OCI-LY7 (cell line): ENCODE results near the gene OXSM. TPM values are rescaled to one million over a fixed set of nuclear protein-coding genes. Genes with fewer than 3 reads are reported as not detected.

Experiments
- BruUV-seq: library from RNA; stranded (reverse); fragments of 400-500 nt; replicated peaks from 2 replicates; lab custom pipeline; 2021; lab: Mats Ljungman, UMichigan
- CTCF ChIA-PET: fragments of 300-600 bp; sonication (Branson Sonifier 250); formaldehyde crosslinking; loops from one replicate; lab custom pipeline; 2022; ENCODE audit warnings: antibody characterized with exemption; ENCODE audit not compliant: unreplicated experiment; lab: Charles Lee
- POLR2A ChIA-PET: fragments of 300-600 bp; sonication (Branson Sonifier 250); formaldehyde crosslinking; loops from one replicate; lab custom pipeline; 2022; ENCODE audit warnings: antibody characterized with exemption; lab: Charles Lee
- DNase-seq: peaks from one replicate; pipeline ENCODE4 v3.0.0-alpha.2; 2015; ENCODE audit warnings: low spot score
- H2AFZ ChIP-seq: fragments of 200-600 bp; sonication (generic), shearing (Covaris generic); 2 replicates; pipeline ENCODE4 v1.6.1; 2014; ENCODE audit warnings: mild to moderate bottlenecking, antibody characterized with exemption, low read length, moderate library complexity
- H3K27ac ChIP-seq: fragments of 200-600 bp; sonication (generic); 2 replicates; pipeline ENCODE4 v1.5.1; 2014; ENCODE audit warnings: mixed run types, low read depth, mild to moderate bottlenecking, moderate library complexity, low read length, inconsistent platforms; ENCODE audit not compliant: poor library complexity, severe bottlenecking
- H3K36me3 ChIP-seq: fragments of 200-600 bp; sonication (generic); 2 replicates; pipeline ENCODE4 v1.6.1; 2014; ENCODE audit warnings: mild to moderate bottlenecking, antibody characterized with exemption, low read length, moderate library complexity, mixed read lengths; ENCODE audit not compliant: insufficient read depth
- H3K4me1 ChIP-seq: fragments of 200-600 bp; sonication (generic); 2 replicates; pipeline ENCODE4 v1.5.1; 2014; ENCODE audit warnings: mild to moderate bottlenecking, low read length; ENCODE audit not compliant: insufficient read depth, poor library complexity, severe bottlenecking
- H3K4me2 ChIP-seq: fragments of 200-600 bp; sonication (generic); 2 replicates; pipeline ENCODE4 v1.6.1; 2014; ENCODE audit warnings: mild to moderate bottlenecking, low read length
- H3K4me3 ChIP-seq: fragments of 200-600 bp; sonication (generic); 2 replicates; pipeline ENCODE4 v1.5.1; 2014; ENCODE audit warnings: mild to moderate bottlenecking, low read depth, low read length; ENCODE audit not compliant: poor library complexity, severe bottlenecking
- H3K79me2 ChIP-seq: fragments of 200-600 bp; sonication (generic); 2 replicates; pipeline ENCODE4 v1.6.1; 2016; ENCODE audit warnings: low read depth, mild to moderate bottlenecking, low read length, moderate library complexity, mixed read lengths; ENCODE audit not compliant: insufficient read depth
- H3K9me2 ChIP-seq: fragments of 200-600 bp; sonication (generic); 2 replicates; pipeline ENCODE4 v1.6.1; 2016; ENCODE audit warnings: mild to moderate bottlenecking, low read length, mixed read lengths; ENCODE audit not compliant: insufficient read depth
- H3K9me3 ChIP-seq: fragments of 200-600 bp; sonication (generic); 2 replicates; pipeline ENCODE4 v1.6.1; 2014; ENCODE audit warnings: mild to moderate bottlenecking, mixed run types, low read length, mixed read lengths
- H4K20me1 ChIP-seq: fragments of 200-600 bp; sonication (generic); 2 replicates; pipeline ENCODE4 v1.6.1; 2014; ENCODE audit warnings: mild to moderate bottlenecking, antibody characterized with exemption, low read length, moderate library complexity, mixed read lengths; ENCODE audit not compliant: insufficient read depth
- EZH2phosphoT487 ChIP-seq: fragments of 200-600 bp; sonication (generic); IDR thresholded peaks from 2 replicates; pipeline ENCODE4 v1.6.1; 2018; ENCODE audit warnings: low read depth, borderline replicate concordance, mild to moderate bottlenecking, mixed run types, antibody characterized with exemption, low read length, moderate library complexity, mixed read lengths
- intact Hi-C: fragments of 100-400 bp; cut with micrococcal nuclease; formaldehyde crosslinking; loops from one replicate; pipeline ENCODE4 v1.10.0; 2022; ENCODE audit not compliant: unreplicated experiment
- total RNA-seq, 2 experiments: library from RNA; depleted of rRNA in 1 of 2; stranded (reverse); fragments of >200 nt in 1 of 2; shearing (Covaris generic) in 1 of 2; gene quantifications; 2 replicates each; pipeline ENCODE4 v1.2.3, GENCODE V29; 2014 to 2022
- TF ChIP-seq, protein P1 (sequence below): fragments of 200-600 bp; sonication (generic); conservative IDR thresholded peaks from 2 replicates; pipeline ENCODE4 v1.5.1; 2014; ENCODE audit warnings: mild to moderate bottlenecking, antibody characterized with exemption, low read length, moderate library complexity, mixed read lengths

Gene OXSM
- total RNA-seq, 2 experiments from 2014 or later, result 17.0 to 17.3 TPM

DNA sequence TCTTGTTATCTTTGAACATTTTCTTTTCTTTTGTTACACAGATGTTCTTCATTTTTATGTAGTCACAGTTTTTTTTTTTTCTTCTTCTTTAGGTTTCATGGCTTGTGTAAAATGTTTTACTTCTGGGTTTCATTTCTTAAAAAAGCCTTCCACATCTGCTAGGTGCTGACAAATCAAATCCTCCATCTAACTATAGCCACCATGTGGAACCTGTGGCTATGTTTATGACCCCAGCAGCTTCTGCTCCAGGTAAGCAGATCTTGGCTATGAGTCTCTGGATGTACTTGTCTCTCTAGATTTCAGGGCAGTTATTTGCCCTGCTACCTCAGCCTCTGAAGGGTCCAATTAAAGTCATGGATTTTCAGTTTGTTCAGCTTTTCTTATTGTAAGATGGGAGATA lies 44.5 kb downstream of the OXSM start:
- DNase-seq, result peak; percentile 88
- Histone ChIP-seq H4K20me1 (no peaks in the 10 kb centered on the region), H3K4me2 (peak overlapping the region; percentile 89), H3K9me2 (no peaks in the 10 kb centered on the region), H3K79me2 (no peaks in the 10 kb centered on the region; the same call in 1 of the 2 replicates), H3K27ac (peak overlapping the region; percentile 88), H3K36me3 (no peaks in the 10 kb centered on the region; the same call in 1 of the 2 replicates), H3K9me3 (peaks cover 18% of the 10 kb centered on the region), H3K4me3 (peak overlapping the region; percentile 61), H3K4me1 (peaks cover 74% of the 10 kb centered on the region), H2AFZ (peak overlapping the region; percentile 43)
- CTCF ChIA-PET, result no interaction called here
- intact Hi-C loops, result loop anchor here (1.0 to 2.0 kb wide), 2 partner anchors 53 to 186 kb away; no protein-coding TSS in a partner anchor
- BruUV-seq, result no TSS peak
- TF ChIP-seq, protein P1, sequence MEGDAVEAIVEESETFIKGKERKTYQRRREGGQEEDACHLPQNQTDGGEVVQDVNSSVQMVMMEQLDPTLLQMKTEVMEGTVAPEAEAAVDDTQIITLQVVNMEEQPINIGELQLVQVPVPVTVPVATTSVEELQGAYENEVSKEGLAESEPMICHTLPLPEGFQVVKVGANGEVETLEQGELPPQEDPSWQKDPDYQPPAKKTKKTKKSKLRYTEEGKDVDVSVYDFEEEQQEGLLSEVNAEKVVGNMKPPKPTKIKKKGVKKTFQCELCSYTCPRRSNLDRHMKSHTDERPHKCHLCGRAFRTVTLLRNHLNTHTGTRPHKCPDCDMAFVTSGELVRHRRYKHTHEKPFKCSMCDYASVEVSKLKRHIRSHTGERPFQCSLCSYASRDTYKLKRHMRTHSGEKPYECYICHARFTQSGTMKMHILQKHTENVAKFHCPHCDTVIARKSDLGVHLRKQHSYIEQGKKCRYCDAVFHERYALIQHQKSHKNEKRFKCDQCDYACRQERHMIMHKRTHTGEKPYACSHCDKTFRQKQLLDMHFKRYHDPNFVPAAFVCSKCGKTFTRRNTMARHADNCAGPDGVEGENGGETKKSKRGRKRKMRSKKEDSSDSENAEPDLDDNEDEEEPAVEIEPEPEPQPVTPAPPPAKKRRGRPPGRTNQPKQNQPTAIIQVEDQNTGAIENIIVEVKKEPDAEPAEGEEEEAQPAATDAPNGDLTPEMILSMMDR, result no peak
- no peak for TF ChIP-seq EZH2phosphoT487
- POLR2A ChIA-PET, result interaction anchor here (0.8 to 2.9 kb wide), 7 partner anchors 14 to 186 kb away, joined by 3 to 17 read pairs (median 5); partner anchors contain the start of gene OXSM

DNA sequence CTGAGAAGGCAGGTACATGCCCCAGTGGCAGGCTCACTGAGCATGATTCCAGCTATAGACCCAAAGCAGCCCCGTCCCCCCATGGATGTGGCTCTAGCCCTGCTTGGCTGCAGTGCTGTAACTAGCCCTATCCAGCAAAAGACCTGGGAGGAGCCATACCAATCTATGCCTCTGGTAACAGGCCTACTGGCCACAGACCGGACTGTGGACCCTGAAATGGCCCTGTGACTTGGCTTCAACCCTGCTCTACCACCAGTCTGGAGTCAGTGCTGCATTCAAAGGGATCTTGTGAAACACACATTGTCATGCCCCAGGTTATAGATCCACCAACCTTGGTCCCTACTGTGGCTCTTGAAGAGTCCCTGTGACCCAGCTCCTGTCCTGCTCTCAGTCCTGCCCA lies 46.7 kb downstream of the OXSM start:
- intact Hi-C loops, result no loop called here
- peaks cover 54% of the 10 kb centered on the region for H3K4me1 ChIP-seq
- no peaks in the 10 kb centered on the region for H3K79me2 ChIP-seq
- H3K9me2 ChIP-seq, result no peaks in the 10 kb centered on the region
- no peak overlapping the region for H3K4me3 ChIP-seq
- peaks cover 7% of the 10 kb centered on the region for H3K9me3 ChIP-seq
- H3K27ac ChIP-seq, result peak overlapping the region; percentile 24
- ChIA-PET POLR2A (interaction anchor here (0.8 to 2.9 kb wide), 6 partner anchors 14 to 47 kb away, joined by 3 to 17 read pairs (median 4); partner anchors contain the start of gene OXSM), CTCF (no interaction called here)
- no peaks in the 10 kb centered on the region for H4K20me1 ChIP-seq
- BruUV-seq, result no TSS peak
- TF ChIP-seq, protein P1, result no peak
- no peak for TF ChIP-seq EZH2phosphoT487
- H3K4me2 ChIP-seq, result 0 out of 2 replicates have a peak overlapping the region, but pooled peaks have one; percentile 2
- DNase-seq, result no peak
- no peaks in the 10 kb centered on the region; the same call in 1 of the 2 replicates for H3K36me3 ChIP-seq
- peak overlapping the region; percentile 62; the same call in 1 of the 2 replicates for H2AFZ ChIP-seq

DNA sequence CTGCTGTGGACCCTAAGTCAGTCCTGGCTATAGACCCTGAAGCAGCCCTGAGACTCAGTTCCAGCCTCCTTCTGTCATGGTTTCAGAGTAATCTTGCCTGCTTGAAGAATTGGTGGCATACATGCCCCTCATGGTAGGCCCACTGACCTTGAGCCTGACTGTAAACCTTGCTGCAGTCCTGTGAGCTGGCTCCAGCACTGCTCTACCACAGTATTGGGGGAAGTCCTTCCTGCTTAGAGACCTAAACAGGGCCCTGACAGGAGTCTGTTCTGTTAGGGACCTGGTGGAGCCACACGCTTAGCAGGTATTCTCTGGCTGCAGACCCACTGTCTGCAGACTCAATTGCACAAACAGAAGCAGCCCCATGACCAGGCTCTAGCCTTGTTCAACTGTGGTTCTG lies 47.1 kb downstream of the OXSM start:
- BruUV-seq, result no TSS peak
- no peaks in the 10 kb centered on the region; the same call in 1 of the 2 replicates for H3K36me3 ChIP-seq
- peaks cover 7% of the 10 kb centered on the region for H3K9me3 ChIP-seq
- H3K4me1 ChIP-seq, result peaks cover 49% of the 10 kb centered on the region
- ChIA-PET POLR2A (interaction anchor here (1.0 to 1.4 kb wide), 4 partner anchors 13 to 47 kb away, joined by 3 to 4 read pairs (median 4); partner anchors contain the start of gene OXSM), CTCF (no interaction called here)
- intact Hi-C loops, result no loop called here
- H3K79me2 ChIP-seq, result no peaks in the 10 kb centered on the region
- no peak overlapping the region for H3K4me3 ChIP-seq
- DNase-seq, result peak; percentile 24
- TF ChIP-seq, protein P1, result no peak
- TF ChIP-seq EZH2phosphoT487, result no peak
- no peaks in the 10 kb centered on the region for H4K20me1 ChIP-seq
- H2AFZ ChIP-seq, result peak overlapping the region; percentile 62; the same call in 1 of the 2 replicates
- no peaks in the 10 kb centered on the region for H3K9me2 ChIP-seq
- H3K4me2 ChIP-seq, result 0 out of 2 replicates have a peak overlapping the region, but pooled peaks have one; percentile 2
- H3K27ac ChIP-seq, result peak overlapping the region; percentile 24
